Naive thymus-derived CD4-positive, alpha-beta T cell (primary cell): ENCODE data around the gene FNDC1. TPM values are rescaled to one million over a fixed set of nuclear protein-coding genes. Genes with fewer than 3 reads are reported as not detected.
"Not testable (repeated sequence)": the region's sequence is repeated elsewhere in the genome, so short reads cannot be mapped to it uniquely, and the experiment has no call there.

Experiments used
- ATAC-seq: fragments of 150-1000 bp; cut with Tn5 transposase; 2 replicates; pipeline ENCODE4 v1.10.0; 2021; ENCODE audit warnings: mild to moderate bottlenecking, moderate library complexity
- CTCF ChIA-PET: fragments of 350-600 bp; sonication (Branson Sonifier 250); formaldehyde crosslinking; loops from one replicate; lab custom pipeline; 2021; ENCODE audit warnings: antibody characterized with exemption; lab: Charles Lee
- POLR2A ChIA-PET: fragments of 350-600 bp; sonication (Branson Sonifier 250); formaldehyde crosslinking; loops from one replicate; lab custom pipeline; 2021; ENCODE audit warnings: antibody characterized with exemption, inconsistent platforms; lab: Charles Lee
- DNase-seq, 9 donors: peaks; one replicate each; pipeline versions ENCODE4 v3.0.0 to v3.0.0-alpha.2; 2020 to 2022; ENCODE audit warnings: mixed read lengths in 1 of 9
- H3K27ac ChIP-seq: one replicate; pipeline ENCODE4 v1.7.0; 2013; ENCODE audit warnings: mild to moderate bottlenecking, low read depth, low read length, moderate library complexity
- H3K27me3 ChIP-seq, 2 donors: one replicate each; pipeline ENCODE4 v1.7.0; 2013; ENCODE audit warnings: low read length in 2 of 2, mild to moderate bottlenecking in 2 of 2, moderate library complexity in 2 of 2; ENCODE audit not compliant: control insufficient read depth in 2 of 2, insufficient read depth in 2 of 2
- H3K36me3 ChIP-seq, 3 experiments: 1 replicate in 2 of 3; 2 replicates in 1 of 3; pipeline ENCODE4 v1.7.0; 2013; ENCODE audit warnings: low read length in 3 of 3, mild to moderate bottlenecking in 3 of 3, moderate library complexity in 1 of 3; ENCODE audit not compliant: insufficient read depth in 3 of 3, control insufficient read depth in 2 of 3
- H3K4me1 ChIP-seq, 2 donors: one replicate each; pipeline ENCODE4 v1.7.0; 2013; ENCODE audit warnings: low read length in 2 of 2, mild to moderate bottlenecking in 2 of 2, moderate library complexity in 1 of 2; ENCODE audit not compliant: control insufficient read depth in 2 of 2, insufficient read depth in 2 of 2
- H3K4me3 ChIP-seq: 2 replicates; pipeline ENCODE4 v1.7.0; 2013; ENCODE audit warnings: mild to moderate bottlenecking, low read length
- H3K9me3 ChIP-seq, 3 experiments: 1 replicate in 2 of 3; 2 replicates in 1 of 3; pipeline ENCODE4 v1.7.0; 2013; ENCODE audit warnings: low read length in 3 of 3; ENCODE audit not compliant: control insufficient read depth in 2 of 3
- H3K27ac Mint-ChIP-seq, 9 donors: one replicate each; pipeline ENCODE4 v1.8.0; 2020 to 2022; ENCODE audit warnings: mixed read lengths in 9 of 9, mild to moderate bottlenecking in 8 of 9, moderate library complexity in 5 of 9, inconsistent platforms in 2 of 9
- H3K27me3 Mint-ChIP-seq, 5 donors: one replicate each; pipeline ENCODE4 v1.8.0; 2021 to 2022; ENCODE audit warnings: mixed read lengths in 5 of 5, mild to moderate bottlenecking in 1 of 5
- H3K36me3 Mint-ChIP-seq, 5 donors: one replicate each; pipeline ENCODE4 v1.8.0; 2020 to 2022; ENCODE audit warnings: mixed read lengths in 5 of 5, mild to moderate bottlenecking in 3 of 5, inconsistent platforms in 1 of 5
- H3K4me1 Mint-ChIP-seq, 7 donors: one replicate each; pipeline ENCODE4 v1.8.0; 2020 to 2022; ENCODE audit warnings: mixed read lengths in 7 of 7, mild to moderate bottlenecking in 3 of 7, inconsistent platforms in 1 of 7
- H3K4me3 Mint-ChIP-seq, 10 donors: one replicate each; pipeline ENCODE4 v1.8.0; 2020 to 2022; ENCODE audit warnings: mild to moderate bottlenecking in 10 of 10, mixed read lengths in 10 of 10, moderate library complexity in 6 of 10, inconsistent platforms in 2 of 10
- H3K9me3 Mint-ChIP-seq, 11 donors: one replicate each; pipeline ENCODE4 v1.8.0; 2020 to 2022; ENCODE audit warnings: mixed read lengths in 11 of 11, mild to moderate bottlenecking in 4 of 11, inconsistent platforms in 1 of 11, moderate library complexity in 1 of 11
- intact Hi-C, 2 donors: fragments of 100-400 bp; cut with micrococcal nuclease; formaldehyde crosslinking; loops; one replicate each; pipeline ENCODE4 v1.15.1; 2023
- polyA plus RNA-seq, 2 donors: library from polyadenylated mRNA; unstranded; fragments of 300-500 nt; fragmentation: Illumina TruSeq; gene quantifications; one replicate each; pipeline ENCODE4 v1.2.3, GENCODE V29; 2021
- total RNA-seq, 6 experiments: library from RNA in 5 of 6; stranded (reverse) in 5 of 6; gene quantifications; 1 replicate in 5 of 6; 2 replicates in 1 of 6; pipeline ENCODE4 v1.2.3 and lab custom pipeline; 2021 to 2026

FNDC1 gene
- total and polyA plus RNA-seq, 7 experiments from 2014 or later: not detected

- Histone ChIP-seq H3K36me3 (no peaks in the 10 kb centered on the region), H3K9me3 (no peaks in the 10 kb centered on the region), H3K4me3 (no peak overlapping the region), H3K4me1 (no peaks in the 10 kb centered on the region), H3K27ac (no peak overlapping the region), H3K27me3 (no peaks in the 10 kb centered on the region)
- POLR2A ChIA-PET: no interaction called here
- Mint-ChIP-seq H3K4me1 (peaks cover 0 to 3% (median 0%) of the 10 kb centered on the region in 7 donors), H3K27me3 (peaks cover 0 to 36% (median 21%) of the 10 kb centered on the region in 5 donors), H3K4me3 (no peak overlapping the region), H3K9me3 (no peaks in the 10 kb centered on the region), H3K36me3 (no peaks in the 10 kb centered on the region), H3K27ac (no peak overlapping the region)
- CTCF ChIA-PET: no interaction called here
- intact Hi-C loops: no loop called here
- DNase-seq (no peak), ATAC-seq (no peak)
Measured at GRCh38 chr6:159278626-159279025, 109.4 kb downstream of the FNDC1 start.

- Mint-ChIP-seq H3K27ac (no peak overlapping the region), H3K4me1 (peaks cover 0 to 3% (median 0%) of the 10 kb centered on the region in 7 donors), H3K4me3 (no peak overlapping the region), H3K36me3 (no peaks in the 10 kb centered on the region), H3K9me3 (peaks cover 0 to 3% (median 0%) of the 10 kb centered on the region in 11 donors), H3K27me3 (peaks cover 0 to 36% (median 21%) of the 10 kb centered on the region in 5 donors)
- Histone ChIP-seq H3K36me3 (no peaks in the 10 kb centered on the region), H3K27ac (no peak overlapping the region), H3K27me3 (no peaks in the 10 kb centered on the region), H3K4me3 (no peak overlapping the region), H3K9me3 (no peaks in the 10 kb centered on the region), H3K4me1 (no peaks in the 10 kb centered on the region)
- ChIA-PET CTCF (no interaction called here), POLR2A (no interaction called here)
- ATAC-seq: no peak
- intact Hi-C loops: no loop called here
- no peak for DNase-seq
Measured at GRCh38 chr6:159279790-159280277, 110.6 kb downstream of the FNDC1 start.

GRCh38 chr6:159282421-159282820, 113.2 kb downstream of the FNDC1 start:
- Mint-ChIP-seq H3K4me3 (no peak overlapping the region), H3K27me3 (peaks cover under 1 to 33% (median 17%) of the 10 kb centered on the region in 5 donors), H3K36me3 (peaks cover 0 to 2% (median 0%) of the 10 kb centered on the region in 5 donors), H3K4me1 (peaks cover 0 to 3% (median 0%) of the 10 kb centered on the region in 7 donors), H3K9me3 (peaks cover 0 to 24% (median 8%) of the 10 kb centered on the region in 11 donors), H3K27ac (no peak overlapping the region)
- Histone ChIP-seq H3K27ac (no peak overlapping the region), H3K36me3 (no peaks in the 10 kb centered on the region), H3K27me3 (no peaks in the 10 kb centered on the region), H3K4me1 (no peaks in the 10 kb centered on the region), H3K9me3 (no peaks in the 10 kb centered on the region), H3K4me3 (no peak overlapping the region)
- intact Hi-C loops: no loop called here
- CTCF ChIA-PET: no interaction called here
- ATAC-seq (no peak), DNase-seq (no peak)
- POLR2A ChIA-PET: no interaction called here

GRCh38 chr6:159284661-159285060, 115.5 kb downstream of the FNDC1 start:
- Mint-ChIP-seq H3K27me3 (peaks cover 15 to 39% (median 23%) of the 10 kb centered on the region in 5 donors), H3K9me3 (peaks cover 0 to 46% (median 13%) of the 10 kb centered on the region in 11 donors)
- H3K4me1 Mint-ChIP-seq, H3K9me3 ChIP-seq, ATAC-seq, H3K27me3 ChIP-seq, H3K36me3 Mint-ChIP-seq, DNase-seq, H3K4me3 Mint-ChIP-seq, POLR2A ChIA-PET, H3K4me1 ChIP-seq, H3K27ac ChIP-seq, H3K27ac Mint-ChIP-seq, intact Hi-C loops, CTCF ChIA-PET, H3K4me3 ChIP-seq, H3K36me3 ChIP-seq: not testable (repeated sequence)

- no peaks in the 10 kb centered on the region for H3K9me3 ChIP-seq
- intact Hi-C loops: loop anchor here in 1 of 2 donors (10.0 kb wide), 1 partner anchor 124 kb away; no protein-coding TSS in a partner anchor
- Mint-ChIP-seq H3K36me3 (no peaks in the 10 kb centered on the region), H3K4me1 (no peaks in the 10 kb centered on the region), H3K9me3 (peaks cover 0 to 6% (median 0%) of the 10 kb centered on the region in 11 donors), H3K27me3 (peaks cover 14 to 52% (median 46%) of the 10 kb centered on the region in 5 donors), H3K27ac (no peak overlapping the region), H3K4me3 (no peak overlapping the region)
- DNase-seq: no peak
- no peak for ATAC-seq
- H3K27me3 ChIP-seq: no peaks in the 10 kb centered on the region
- H3K36me3 ChIP-seq: no peaks in the 10 kb centered on the region
- H3K4me3 ChIP-seq: no peak overlapping the region
- H3K27ac ChIP-seq: no peak overlapping the region
- ChIA-PET POLR2A (no interaction called here), CTCF (no interaction called here)
- no peaks in the 10 kb centered on the region for H3K4me1 ChIP-seq
Measured at GRCh38 chr6:159298840-159299239, 129.6 kb downstream of the FNDC1 start.

- Mint-ChIP-seq H3K4me1 (no peaks in the 10 kb centered on the region), H3K27ac (no peak overlapping the region), H3K36me3 (no peaks in the 10 kb centered on the region), H3K4me3 (no peak overlapping the region), H3K9me3 (peaks cover 0 to 3% (median 0%) of the 10 kb centered on the region in 11 donors), H3K27me3 (peaks cover 14 to 58% (median 47%) of the 10 kb centered on the region in 5 donors)
- DNase-seq (no peak), ATAC-seq (no peak)
- intact Hi-C loops: loop anchor here in 1 of 2 donors (10.0 kb wide), 1 partner anchor 125 kb away; no protein-coding TSS in a partner anchor
- ChIA-PET CTCF (no interaction called here), POLR2A (no interaction called here)
- Histone ChIP-seq H3K9me3 (no peaks in the 10 kb centered on the region), H3K36me3 (no peaks in the 10 kb centered on the region), H3K4me1 (no peaks in the 10 kb centered on the region), H3K27ac (no peak overlapping the region), H3K4me3 (no peak overlapping the region), H3K27me3 (no peaks in the 10 kb centered on the region)
Measured at GRCh38 chr6:159299566-159299965, 130.4 kb downstream of the FNDC1 start.

GRCh38 chr6:159301277-159301676, 132.1 kb downstream of the FNDC1 start:
- no peaks in the 10 kb centered on the region for H3K36me3 Mint-ChIP-seq
- H3K4me1 Mint-ChIP-seq: no peaks in the 10 kb centered on the region
- H3K9me3 Mint-ChIP-seq: peaks cover 0 to 3% (median 0%) of the 10 kb centered on the region in 11 donors
- intact Hi-C loops: no loop called here
- H3K4me3 ChIP-seq: no peak overlapping the region
- H3K27me3 ChIP-seq: no peaks in the 10 kb centered on the region
- no peaks in the 10 kb centered on the region for H3K36me3 ChIP-seq
- H3K27ac Mint-ChIP-seq: no peak overlapping the region
- no peaks in the 10 kb centered on the region for H3K4me1 ChIP-seq
- no peak for ATAC-seq
- no peak for DNase-seq
- POLR2A ChIA-PET: no interaction called here
- CTCF ChIA-PET: no interaction called here
- no peak overlapping the region for H3K4me3 Mint-ChIP-seq
- H3K9me3 ChIP-seq: no peaks in the 10 kb centered on the region
- H3K27ac ChIP-seq: no peak overlapping the region
- peaks cover 10 to 52% (median 34%) of the 10 kb centered on the region in 5 donors for H3K27me3 Mint-ChIP-seq
